Neutrophil (primary cell): ENCODE data around the gene GOLGA8B.

Source experiments
- H3K27ac ChIP-seq: fragments of 200-600 bp; sonication (generic); 2 replicates; pipeline ENCODE4 v1.5.1; 2016; ENCODE audit warnings: mild to moderate bottlenecking, moderate library complexity
- H3K27me3 ChIP-seq: fragments of 200-600 bp; sonication (generic); 2 replicates; pipeline ENCODE4 v1.6.0; 2016; ENCODE audit warnings: mild to moderate bottlenecking
- H3K36me3 ChIP-seq: fragments of 200-600 bp; sonication (generic); 2 replicates; pipeline ENCODE4 v1.5.1; 2017
- H3K4me1 ChIP-seq, 2 experiments: fragments of 200-600 bp in 1 of 2; sonication (generic) in 1 of 2; 1 replicate in 1 of 2; 2 replicates in 1 of 2; pipeline versions ENCODE4 v1.5.1 to v1.6.1; 2013 to 2016; ENCODE audit warnings: low read depth in 1 of 2, low read length in 1 of 2, mild to moderate bottlenecking in 1 of 2, moderate library complexity in 1 of 2; ENCODE audit not compliant: control insufficient read depth in 1 of 2, insufficient read depth in 1 of 2
- H3K4me3 ChIP-seq, 2 experiments: fragments of 200-600 bp in 1 of 2; sonication (generic) in 1 of 2; 1 replicate in 1 of 2; 2 replicates in 1 of 2; pipeline ENCODE4 v1.5.1; 2013 to 2016; ENCODE audit warnings: low read depth in 1 of 2, low read length in 1 of 2, mild to moderate bottlenecking in 1 of 2, moderate library complexity in 1 of 2
- H3K9me3 ChIP-seq: fragments of 200-600 bp; sonication (generic); 2 replicates; pipeline ENCODE4 v1.5.1; 2016
- CTCF ChIP-seq: fragments of 200-600 bp; sonication (generic); IDR thresholded peaks from 2 replicates; pipeline ENCODE4 v1.5.1; 2016; ENCODE audit warnings: antibody characterized with exemption

Gene GOLGA8B

GRCh38 chr15:34606545-34606944 is 23.1 kb upstream of the GOLGA8B start:
- H3K4me1 ChIP-seq, result no peaks in the 10 kb centered on the region
- H3K27me3 ChIP-seq, result peaks cover 62% of the 10 kb centered on the region
- TF ChIP-seq CTCF, result no peak
- no peaks in the 10 kb centered on the region for H3K9me3 ChIP-seq
- no peak overlapping the region for H3K4me3 ChIP-seq
- no peaks in the 10 kb centered on the region for H3K36me3 ChIP-seq
- no peak overlapping the region for H3K27ac ChIP-seq

- peaks cover 60% of the 10 kb centered on the region for H3K27me3 ChIP-seq
- no peak overlapping the region for H3K4me3 ChIP-seq
- no peak overlapping the region for H3K27ac ChIP-seq
- no peaks in the 10 kb centered on the region for H3K9me3 ChIP-seq
- TF ChIP-seq CTCF, result no peak
- no peaks in the 10 kb centered on the region for H3K4me1 ChIP-seq
- H3K36me3 ChIP-seq, result no peaks in the 10 kb centered on the region
These were observed 22.7 kb upstream of the GOLGA8B start for GRCh38 chr15:34606131-34606530.

GRCh38 chr15:34603095-34603494 is 19.6 kb upstream of the GOLGA8B start:
- Histone ChIP-seq H3K27me3 (peaks cover 33% of the 10 kb centered on the region), H3K4me1 (no peaks in the 10 kb centered on the region), H3K9me3 (no peaks in the 10 kb centered on the region), H3K36me3 (no peaks in the 10 kb centered on the region), H3K27ac (no peak overlapping the region), H3K4me3 (no peak overlapping the region)
- no peak for TF ChIP-seq CTCF

GRCh38 chr15:34600923-34601322 is 17.5 kb upstream of the GOLGA8B start:
- Histone ChIP-seq H3K27ac (no peak overlapping the region), H3K9me3 (no peaks in the 10 kb centered on the region), H3K27me3 (peaks cover 11% of the 10 kb centered on the region), H3K4me1 (no peaks in the 10 kb centered on the region), H3K36me3 (no peaks in the 10 kb centered on the region), H3K4me3 (no peak overlapping the region)
- TF ChIP-seq CTCF, result no peak

GRCh38 chr15:34598799-34599585 is 15.5 kb upstream of the GOLGA8B start:
- H3K36me3 ChIP-seq, result no peaks in the 10 kb centered on the region

More at GRCh38 chr15:34598799-34599585, 15.5 kb upstream of the GOLGA8B start:
- Histone ChIP-seq H3K4me1 (no peaks in the 10 kb centered on the region), H3K4me3 (no peak overlapping the region), H3K9me3 (no peaks in the 10 kb centered on the region), H3K27ac (no peak overlapping the region), H3K27me3 (peaks cover 5% of the 10 kb centered on the region)
- TF ChIP-seq CTCF, result no peak
